ENCODE measurements around the gene AGK.

AGK gene

DNA sequence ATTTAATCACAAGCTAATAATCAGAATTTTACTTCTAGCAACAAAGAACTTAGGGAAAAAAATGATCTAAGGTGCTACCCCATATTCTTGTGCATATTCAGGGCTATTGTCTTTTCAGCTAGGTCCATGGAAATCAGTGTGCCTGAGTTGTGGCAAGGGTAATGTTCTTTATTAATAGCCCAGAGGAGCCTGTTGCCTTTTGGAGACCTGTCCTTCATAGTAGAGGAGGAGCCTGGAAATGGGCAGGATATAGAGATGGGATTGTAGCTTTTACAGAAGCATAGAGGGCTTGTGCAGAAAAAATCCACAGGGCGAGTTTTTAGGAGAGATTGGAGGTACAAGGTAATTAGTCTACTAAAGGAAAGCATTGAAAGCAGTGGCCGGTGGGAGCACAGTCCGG, 38.9 kb downstream of the AGK start:
- H3K9ac ChIP-seq (ENCODE audit: low read depth, low read length), result no peak overlapping the region
- peaks cover 27% of the 10 kb centered on the region for H3K4me1 ChIP-seq (ENCODE audit: control insufficient read depth, insufficient read depth, low read length)
- H3K36me3 ChIP-seq (ENCODE audit: insufficient read depth, low read length), result no peaks in the 10 kb centered on the region
- H3K4me3 ChIP-seq (ENCODE audit: low read length), result no peak overlapping the region
- H3K27me3 ChIP-seq (ENCODE audit: control insufficient read depth, insufficient read depth, low read length), result no peaks in the 10 kb centered on the region
- H3K9me3 ChIP-seq (replicated peaks; ENCODE audit: low read length), result no peaks in the 10 kb centered on the region
- H3K4me2 ChIP-seq (ENCODE audit: low read length), result no peak overlapping the region

DNA sequence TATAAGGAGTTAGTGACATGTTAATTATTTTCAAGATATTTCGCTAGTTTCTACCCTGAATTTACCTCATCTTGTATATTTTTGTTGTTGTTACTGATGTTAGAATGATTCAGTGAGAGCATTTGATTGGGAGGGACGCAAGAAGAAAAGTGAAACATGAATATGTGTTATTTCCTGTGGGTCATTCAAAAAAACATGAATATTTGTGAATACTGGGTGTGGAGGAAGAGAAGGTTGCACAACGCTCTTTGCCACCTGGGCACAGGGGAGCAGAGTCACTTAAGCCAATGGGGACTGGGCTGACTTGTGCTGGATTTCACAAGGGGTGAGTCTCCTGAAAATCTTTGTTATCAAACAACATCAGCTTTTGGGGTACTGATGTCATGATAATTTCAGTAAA, 39.5 kb downstream of the AGK start:
- H3K4me1 ChIP-seq (ENCODE audit: control insufficient read depth, insufficient read depth, low read length), result peaks cover 21% of the 10 kb centered on the region
- H3K9me3 ChIP-seq (replicated peaks; ENCODE audit: low read length), result no peaks in the 10 kb centered on the region
- no peak overlapping the region for H3K9ac ChIP-seq (ENCODE audit: low read depth, low read length)
- no peak overlapping the region for H3K4me2 ChIP-seq (ENCODE audit: low read length)
- no peak overlapping the region for H3K4me3 ChIP-seq (ENCODE audit: low read length)
- H3K36me3 ChIP-seq (ENCODE audit: insufficient read depth, low read length), result no peaks in the 10 kb centered on the region
- no peaks in the 10 kb centered on the region for H3K27me3 ChIP-seq (ENCODE audit: control insufficient read depth, insufficient read depth, low read length)

DNA sequence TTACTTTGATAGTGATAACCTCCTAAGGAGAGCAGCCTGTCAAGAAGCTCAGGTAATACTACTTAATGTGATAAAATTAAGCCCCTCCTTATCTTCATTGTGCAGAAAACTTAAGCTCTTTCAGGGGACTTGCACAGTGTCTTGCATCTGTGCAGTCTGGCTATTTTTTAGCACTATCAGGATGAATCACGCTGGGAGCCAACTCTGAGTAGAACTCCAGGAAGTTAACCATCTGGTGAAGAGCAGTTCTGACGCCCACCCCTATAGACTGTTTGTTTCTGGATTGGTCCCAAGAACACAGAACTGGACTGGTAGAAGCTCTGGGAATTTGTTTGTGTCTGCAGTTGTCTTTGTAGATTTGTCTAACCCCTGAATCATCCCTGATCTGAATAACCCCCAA, 41.9 kb downstream of the AGK start:
- Histone ChIP-seq H3K4me2 (ENCODE audit: low read length) (no peak overlapping the region), H3K9ac (ENCODE audit: low read depth, low read length) (no peak overlapping the region), H3K9me3 (replicated peaks; ENCODE audit: low read length) (no peaks in the 10 kb centered on the region), H3K36me3 (ENCODE audit: insufficient read depth, low read length) (peaks cover 6% of the 10 kb centered on the region), H3K4me3 (ENCODE audit: low read length) (no peak overlapping the region), H3K27me3 (ENCODE audit: control insufficient read depth, insufficient read depth, low read length) (no peaks in the 10 kb centered on the region), H3K4me1 (ENCODE audit: control insufficient read depth, insufficient read depth, low read length) (peaks cover 7% of the 10 kb centered on the region)

DNA sequence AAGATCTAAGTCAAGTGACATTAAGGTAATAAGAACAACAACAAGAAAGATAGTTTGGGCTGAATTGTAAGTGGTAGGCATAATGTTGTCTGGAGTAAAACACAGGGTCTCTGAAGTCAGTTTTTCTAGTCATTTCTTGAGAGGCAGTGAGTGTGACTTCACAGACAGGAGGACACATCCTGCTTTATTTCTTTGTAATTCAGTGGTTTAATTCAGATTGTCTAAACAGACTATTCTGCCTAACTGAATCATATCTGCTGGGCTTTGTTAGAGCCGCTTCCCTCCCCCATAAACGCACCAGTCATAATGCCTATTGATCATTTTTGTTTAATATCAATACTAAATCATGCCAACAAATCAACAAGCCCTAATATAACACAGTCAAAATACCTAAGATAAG, 46.8 kb downstream of the AGK start:
- Histone ChIP-seq H3K27me3 (ENCODE audit: control insufficient read depth, insufficient read depth, low read length) (no peaks in the 10 kb centered on the region), H3K9me3 (replicated peaks; ENCODE audit: low read length) (no peaks in the 10 kb centered on the region), H3K4me3 (ENCODE audit: low read length) (no peak overlapping the region), H3K4me2 (ENCODE audit: low read length) (no peak overlapping the region), H3K4me1 (ENCODE audit: control insufficient read depth, insufficient read depth, low read length) (peaks cover 5% of the 10 kb centered on the region), H3K36me3 (ENCODE audit: insufficient read depth, low read length) (peaks cover 12% of the 10 kb centered on the region), H3K9ac (ENCODE audit: low read depth, low read length) (no peak overlapping the region)

DNA sequence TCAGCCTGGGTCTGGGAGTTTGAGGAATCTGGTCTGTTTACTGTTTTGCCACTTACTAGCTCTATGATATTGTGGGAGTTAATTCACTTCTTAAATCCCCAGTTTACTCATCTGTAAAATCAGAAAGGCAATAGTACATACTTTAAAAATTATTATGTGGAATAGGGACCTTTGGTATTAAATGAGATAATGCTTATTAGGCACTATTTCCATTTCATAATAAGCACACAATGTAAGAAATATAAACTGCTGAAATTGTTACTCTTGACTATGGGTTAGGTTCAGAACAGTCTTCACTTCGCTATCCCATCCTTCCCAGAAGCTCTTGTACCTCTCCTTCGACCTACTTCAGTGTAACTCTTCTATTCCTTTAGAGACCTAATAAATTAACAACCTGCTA, 47.2 kb downstream of the AGK start:
- Histone ChIP-seq H3K4me3 (ENCODE audit: low read length) (no peak overlapping the region), H3K9ac (ENCODE audit: low read depth, low read length) (no peak overlapping the region), H3K27me3 (ENCODE audit: control insufficient read depth, insufficient read depth, low read length) (no peaks in the 10 kb centered on the region), H3K4me1 (ENCODE audit: control insufficient read depth, insufficient read depth, low read length) (peaks cover under 1% of the 10 kb centered on the region), H3K36me3 (ENCODE audit: insufficient read depth, low read length) (peaks cover 12% of the 10 kb centered on the region), H3K9me3 (replicated peaks; ENCODE audit: low read length) (no peaks in the 10 kb centered on the region), H3K4me2 (ENCODE audit: low read length) (no peak overlapping the region)

DNA sequence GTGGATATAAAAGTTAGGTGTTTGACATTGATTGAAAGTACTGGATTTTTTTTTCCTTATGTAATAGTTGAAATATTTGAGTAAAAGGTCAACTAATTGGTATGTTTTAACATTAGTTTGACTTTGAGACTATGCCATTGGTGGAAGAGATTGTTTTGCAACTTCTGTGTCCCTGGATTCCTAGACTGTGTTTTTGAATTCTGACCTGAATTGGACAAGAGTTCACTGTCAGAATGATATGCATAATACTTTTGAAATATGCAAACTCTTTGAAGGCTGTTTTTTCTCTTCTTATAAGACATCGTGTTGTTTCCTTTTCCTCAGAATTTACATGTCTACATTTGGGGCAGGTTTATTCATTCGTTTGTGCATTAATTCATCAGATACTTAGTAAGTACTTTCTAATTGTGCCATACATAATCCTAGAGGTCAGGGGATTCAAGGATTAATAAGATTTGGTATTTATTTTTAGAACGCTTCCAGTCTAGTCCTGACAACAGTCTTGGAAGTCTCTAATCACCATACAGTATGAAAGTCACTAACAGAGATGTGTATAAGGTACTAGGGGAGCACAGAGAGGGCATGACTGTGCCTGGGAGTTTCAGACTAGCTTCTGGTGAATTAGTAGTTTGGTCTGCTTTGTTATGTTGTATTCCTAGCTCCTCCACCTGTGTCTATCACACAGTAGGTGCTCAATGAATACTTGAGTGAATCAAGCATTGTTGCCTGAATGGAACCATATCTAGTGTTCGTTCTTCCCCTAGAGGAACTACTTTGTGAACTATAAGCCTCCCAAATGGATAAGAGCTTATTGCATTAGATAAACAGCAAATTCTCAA, 49.2 kb downstream of the AGK start:
- no peak overlapping the region for H3K4me3 ChIP-seq (ENCODE audit: low read length)
- peaks cover 12% of the 10 kb centered on the region for H3K36me3 ChIP-seq (ENCODE audit: insufficient read depth, low read length)
- no peaks in the 10 kb centered on the region for H3K4me1 ChIP-seq (ENCODE audit: control insufficient read depth, insufficient read depth, low read length)
- no peaks in the 10 kb centered on the region for H3K27me3 ChIP-seq (ENCODE audit: control insufficient read depth, insufficient read depth, low read length)
- H3K4me2 ChIP-seq (ENCODE audit: low read length), result no peak overlapping the region
- H3K9me3 ChIP-seq (replicated peaks; ENCODE audit: low read length), result no peaks in the 10 kb centered on the region
- H3K9ac ChIP-seq (ENCODE audit: low read depth, low read length), result no peak overlapping the region

DNA sequence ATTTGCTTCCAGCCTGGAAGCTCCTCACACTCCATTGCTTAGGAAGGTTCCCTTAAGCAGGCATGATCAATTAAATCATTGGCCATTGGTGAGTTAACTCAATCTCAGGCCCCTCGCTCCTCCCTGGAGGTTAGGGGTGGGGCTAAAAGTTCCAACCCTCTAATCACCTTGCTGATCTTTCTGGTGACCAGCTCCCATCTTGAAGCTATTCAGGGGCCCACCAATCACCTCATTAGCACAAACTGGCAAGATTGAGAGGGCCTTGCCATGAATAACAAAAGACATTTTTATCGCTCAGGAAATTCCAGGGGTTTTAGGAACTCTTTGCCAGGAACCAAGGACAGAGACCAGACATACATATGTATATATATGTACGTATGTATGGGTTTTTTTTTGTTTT, 58.4 kb downstream of the AGK start:
- Histone ChIP-seq H3K4me3 (ENCODE audit: low read length) (no peak overlapping the region), H3K9ac (ENCODE audit: low read depth, low read length) (no peak overlapping the region), H3K4me2 (ENCODE audit: low read length) (no peak overlapping the region), H3K36me3 (ENCODE audit: insufficient read depth, low read length) (peaks cover 14% of the 10 kb centered on the region), H3K4me1 (ENCODE audit: control insufficient read depth, insufficient read depth, low read length) (no peaks in the 10 kb centered on the region), H3K27me3 (ENCODE audit: control insufficient read depth, insufficient read depth, low read length) (no peaks in the 10 kb centered on the region), H3K9me3 (replicated peaks; ENCODE audit: low read length) (no peaks in the 10 kb centered on the region)

DNA sequence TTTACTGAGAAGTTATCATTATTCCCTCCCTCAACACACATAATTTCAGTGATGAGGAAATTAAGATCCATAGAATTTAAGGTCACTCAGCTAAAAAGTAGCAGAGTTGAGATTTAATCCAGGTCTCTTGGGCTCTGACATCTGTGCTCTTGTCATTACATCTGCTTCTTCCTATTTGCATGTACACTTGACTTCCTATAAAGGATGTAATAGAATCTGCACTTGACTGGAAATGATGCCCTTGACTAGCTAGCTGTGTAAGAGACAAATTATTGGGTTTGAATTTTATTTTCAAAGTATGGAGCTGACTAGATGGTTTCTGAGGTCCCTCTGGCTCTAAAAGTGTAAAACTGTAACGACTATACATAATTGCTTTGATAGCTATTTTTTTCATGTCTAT, 59.5 kb downstream of the AGK start:
- Histone ChIP-seq H3K36me3 (ENCODE audit: insufficient read depth, low read length) (peaks cover 17% of the 10 kb centered on the region), H3K4me2 (ENCODE audit: low read length) (no peak overlapping the region), H3K27me3 (ENCODE audit: control insufficient read depth, insufficient read depth, low read length) (no peaks in the 10 kb centered on the region), H3K9me3 (replicated peaks; ENCODE audit: low read length) (no peaks in the 10 kb centered on the region), H3K4me3 (ENCODE audit: low read length) (no peak overlapping the region), H3K4me1 (ENCODE audit: control insufficient read depth, insufficient read depth, low read length) (no peaks in the 10 kb centered on the region), H3K9ac (ENCODE audit: low read depth, low read length) (no peak overlapping the region)

DNA sequence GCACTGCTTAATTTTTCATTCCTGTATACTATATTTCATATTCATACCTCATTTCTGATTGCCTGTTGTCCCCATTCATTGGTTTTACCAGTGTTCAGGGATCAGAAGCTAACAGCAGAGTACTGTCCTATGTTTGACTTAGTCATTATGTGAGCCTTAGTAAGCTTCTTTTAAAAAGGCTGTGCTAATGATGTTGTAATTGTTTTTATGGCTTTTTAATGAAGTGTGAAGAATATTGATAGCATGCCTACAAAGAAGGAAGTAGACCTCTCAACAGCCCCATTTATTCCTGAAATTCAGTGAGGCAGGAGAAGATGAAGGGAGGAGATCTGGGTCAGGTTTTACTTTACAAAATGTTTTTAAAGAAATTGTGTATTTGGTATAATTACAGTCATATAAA, 61.7 kb downstream of the AGK start:
- Histone ChIP-seq H3K27me3 (ENCODE audit: control insufficient read depth, insufficient read depth, low read length) (no peaks in the 10 kb centered on the region), H3K4me1 (ENCODE audit: control insufficient read depth, insufficient read depth, low read length) (no peaks in the 10 kb centered on the region), H3K4me2 (ENCODE audit: low read length) (no peak overlapping the region), H3K4me3 (ENCODE audit: low read length) (no peak overlapping the region), H3K9ac (ENCODE audit: low read depth, low read length) (no peak overlapping the region), H3K9me3 (replicated peaks; ENCODE audit: low read length) (no peaks in the 10 kb centered on the region), H3K36me3 (ENCODE audit: insufficient read depth, low read length) (peaks cover 12% of the 10 kb centered on the region)

DNA sequence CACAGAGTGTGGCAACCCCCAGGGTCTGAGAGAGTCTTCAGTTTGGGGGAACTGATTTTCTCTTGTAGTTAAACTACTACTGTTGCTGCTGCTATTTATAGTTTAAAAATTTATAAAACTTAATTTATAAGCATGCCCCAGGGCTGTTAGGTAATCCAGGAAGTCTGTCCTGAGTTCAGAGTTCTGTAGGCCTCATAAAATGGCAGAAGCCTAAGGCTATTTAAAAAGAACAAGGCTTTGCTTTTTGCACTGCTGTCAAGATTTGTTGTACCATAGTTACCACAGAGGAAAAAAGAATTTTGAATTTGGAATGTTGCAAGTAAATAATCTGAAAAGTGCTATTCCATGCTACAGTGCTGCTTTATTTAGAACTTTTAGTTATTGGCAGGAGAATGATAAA, 66.1 kb downstream of the AGK start:
- no peaks in the 10 kb centered on the region for H3K4me1 ChIP-seq (ENCODE audit: control insufficient read depth, insufficient read depth, low read length)

DNA sequence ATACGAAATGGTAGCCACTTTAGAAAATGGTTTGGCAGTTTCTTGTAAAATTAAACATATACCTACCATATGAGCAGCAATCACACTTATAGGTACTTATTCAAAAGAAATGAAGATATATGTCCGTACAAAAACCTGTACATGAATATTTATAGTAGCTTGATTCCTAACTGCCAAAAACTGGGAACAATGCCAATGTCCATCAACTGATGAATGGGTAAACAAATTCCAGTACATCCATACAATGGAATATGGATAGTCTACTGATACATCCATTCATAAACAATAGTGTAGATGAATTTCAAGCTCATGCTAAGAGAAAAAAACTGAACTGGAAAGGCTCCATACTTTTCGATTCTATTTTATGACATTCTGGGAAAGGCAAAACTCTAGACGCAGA, 68.5 kb downstream of the AGK start:
- H3K36me3 ChIP-seq (ENCODE audit: insufficient read depth, low read length), result peaks cover 19% of the 10 kb centered on the region
- H3K9ac ChIP-seq (ENCODE audit: low read depth, low read length), result no peak overlapping the region
- no peaks in the 10 kb centered on the region for H3K4me1 ChIP-seq (ENCODE audit: control insufficient read depth, insufficient read depth, low read length)
- no peak overlapping the region for H3K4me2 ChIP-seq (ENCODE audit: low read length)
- no peaks in the 10 kb centered on the region for H3K9me3 ChIP-seq (replicated peaks; ENCODE audit: low read length)
- H3K27me3 ChIP-seq (ENCODE audit: control insufficient read depth, insufficient read depth, low read length), result no peaks in the 10 kb centered on the region
- no peak overlapping the region for H3K4me3 ChIP-seq (ENCODE audit: low read length)

More for the DNA sequence above, 66.1 kb downstream of the AGK start:
- Histone ChIP-seq H3K4me2 (ENCODE audit: low read length) (no peak overlapping the region), H3K4me3 (ENCODE audit: low read length) (no peak overlapping the region), H3K27me3 (ENCODE audit: control insufficient read depth, insufficient read depth, low read length) (no peaks in the 10 kb centered on the region), H3K36me3 (ENCODE audit: insufficient read depth, low read length) (peaks cover 13% of the 10 kb centered on the region), H3K9ac (ENCODE audit: low read depth, low read length) (no peak overlapping the region), H3K9me3 (replicated peaks; ENCODE audit: low read length) (no peaks in the 10 kb centered on the region)

DNA sequence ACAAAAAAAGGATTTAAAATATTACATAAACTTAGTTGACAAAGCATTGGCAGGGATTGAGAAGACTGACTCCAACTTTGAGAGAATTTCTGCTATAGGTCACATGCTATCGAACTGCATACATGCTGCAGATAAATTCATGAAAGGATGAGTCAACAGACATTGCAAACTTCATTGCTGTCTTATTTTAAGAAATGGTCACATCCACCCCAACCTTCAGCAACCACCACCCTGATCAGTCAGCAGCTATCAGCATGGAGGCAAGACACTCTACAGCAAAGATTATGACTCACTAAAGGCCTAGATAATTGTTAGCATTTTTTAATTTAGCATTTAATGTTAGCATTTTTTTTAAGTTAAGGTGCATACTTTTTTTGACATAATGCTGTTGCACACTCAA, 73.6 kb downstream of the AGK start:
- Histone ChIP-seq H3K4me1 (ENCODE audit: control insufficient read depth, insufficient read depth, low read length) (no peaks in the 10 kb centered on the region), H3K36me3 (ENCODE audit: insufficient read depth, low read length) (peaks cover 17% of the 10 kb centered on the region), H3K27me3 (ENCODE audit: control insufficient read depth, insufficient read depth, low read length) (no peaks in the 10 kb centered on the region), H3K4me2 (ENCODE audit: low read length) (no peak overlapping the region), H3K9ac (ENCODE audit: low read depth, low read length) (no peak overlapping the region), H3K4me3 (ENCODE audit: low read length) (no peak overlapping the region), H3K9me3 (replicated peaks; ENCODE audit: low read length) (no peaks in the 10 kb centered on the region)
